Epithelial cell of prostate (primary cell): ENCODE results near the gene MYOCD.

Experiments
- DNase-seq: peaks from one replicate; pipeline ENCODE4 v3.0.0-alpha.2; 2011; ENCODE audit warnings: low read depth, low spot score
- H3K27ac ChIP-seq: fragments of 450-650 bp; 2 replicates; pipeline ENCODE4 v1.5.1; 2017; ENCODE audit warnings: mild to moderate bottlenecking

The MYOCD gene

GRCh38 chr17:12815642-12816141 is 150.0 kb downstream of the MYOCD start:
- no peak overlapping the region for H3K27ac ChIP-seq
- no peak for DNase-seq
